ENCODE results near the gene ST6GAL2.
A peak's percentile ranks its signal among the peaks of the same experiment; 100 is the strongest.

Gene ST6GAL2

GRCh38 chr2:106831241-106831640 is 54.7 kb downstream of the ST6GAL2 start:
- TF ChIP-seq CTCF (IDR thresholded peaks at IDR 0.05): no peak
- peak overlapping the region in 1 of 2 donors; percentile 60 for H3K27ac ChIP-seq
- no peak for DNase-seq (ENCODE audit: low spot score)
- no peak overlapping the region for H3K4me3 ChIP-seq

GRCh38 chr2:106830191-106830590 is 55.8 kb downstream of the ST6GAL2 start:
- TF ChIP-seq CTCF (IDR thresholded peaks at IDR 0.05): no peak
- peak overlapping the region in 1 of 2 donors; percentile 60 for H3K27ac ChIP-seq
- no peak overlapping the region for H3K4me3 ChIP-seq
- no peak for DNase-seq (ENCODE audit: low spot score)

DNA sequence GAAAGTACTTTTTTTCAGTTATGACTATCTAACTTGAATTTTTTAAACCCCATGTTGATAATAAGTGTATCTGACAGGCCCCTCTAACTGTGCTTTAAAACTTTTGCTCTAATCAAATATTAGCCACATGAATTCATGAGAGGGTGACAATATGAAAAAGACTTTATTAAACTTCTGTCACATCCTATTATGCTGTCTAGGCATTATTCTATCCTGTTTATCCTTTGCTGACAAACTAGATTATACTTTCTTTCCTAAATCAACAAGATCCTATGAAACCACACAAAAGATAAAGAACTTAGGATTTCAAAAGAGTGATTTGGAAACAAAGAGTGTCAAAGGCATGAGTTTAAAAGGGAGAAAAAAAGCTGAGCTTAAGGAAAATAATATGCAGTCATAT is 57.8 kb downstream of the ST6GAL2 start:
- no peak overlapping the region for H3K4me3 ChIP-seq

DNA sequence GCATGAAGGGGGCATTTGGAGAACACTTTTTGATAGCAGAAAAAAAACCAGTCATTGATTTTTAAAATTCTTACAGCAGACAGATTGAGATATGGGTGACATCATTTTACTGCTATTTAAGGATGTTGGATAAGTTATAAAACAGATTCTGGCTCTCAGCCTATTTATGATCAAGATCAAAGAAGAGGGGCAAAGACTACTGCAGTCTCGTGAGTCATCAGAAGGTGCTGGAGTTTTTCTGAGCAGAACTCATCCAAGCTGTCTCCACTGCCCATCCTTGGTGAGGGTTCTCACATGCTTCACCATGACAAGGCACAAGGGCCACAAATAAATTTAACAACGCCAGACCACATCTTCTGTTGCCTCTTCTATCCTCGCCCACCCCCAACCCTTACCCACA is 58.8 kb downstream of the ST6GAL2 start:
- Histone ChIP-seq H3K27ac (peak overlapping the region; percentile 8 to 73), H3K4me3 (no peak overlapping the region)
- TF ChIP-seq CTCF (IDR thresholded peaks at IDR 0.05): no peak
- no peak for DNase-seq (ENCODE audit: low spot score)

More for the DNA sequence above, 57.8 kb downstream of the ST6GAL2 start:
- peak overlapping the region in 1 of 2 donors; percentile 73 for H3K27ac ChIP-seq
- DNase-seq (ENCODE audit: low spot score): no peak
- TF ChIP-seq CTCF (IDR thresholded peaks at IDR 0.05): no peak

DNA sequence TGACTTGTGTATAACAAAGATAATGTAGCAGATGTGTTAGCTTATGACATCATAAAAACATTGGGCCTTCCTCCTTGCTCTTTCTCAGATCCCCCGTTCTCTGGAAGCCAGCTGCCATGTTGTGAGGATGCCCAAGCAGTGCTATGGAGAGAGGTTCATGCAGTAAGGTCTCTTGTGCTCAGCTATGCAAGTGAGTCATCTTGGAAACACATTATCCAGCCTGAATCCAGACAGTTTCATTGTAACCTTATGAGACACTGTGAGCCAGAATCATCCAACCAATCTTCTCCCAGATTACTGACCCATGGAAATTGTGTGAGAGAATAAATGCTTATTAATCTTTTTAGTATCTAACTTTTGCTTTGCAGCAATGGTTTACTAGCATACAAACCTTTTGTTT is 60.8 kb downstream of the ST6GAL2 start:
- no peak overlapping the region for H3K27ac ChIP-seq
- DNase-seq (ENCODE audit: low spot score): no peak
- no peak overlapping the region for H3K4me3 ChIP-seq
- TF ChIP-seq CTCF (IDR thresholded peaks at IDR 0.05): no peak

DNA sequence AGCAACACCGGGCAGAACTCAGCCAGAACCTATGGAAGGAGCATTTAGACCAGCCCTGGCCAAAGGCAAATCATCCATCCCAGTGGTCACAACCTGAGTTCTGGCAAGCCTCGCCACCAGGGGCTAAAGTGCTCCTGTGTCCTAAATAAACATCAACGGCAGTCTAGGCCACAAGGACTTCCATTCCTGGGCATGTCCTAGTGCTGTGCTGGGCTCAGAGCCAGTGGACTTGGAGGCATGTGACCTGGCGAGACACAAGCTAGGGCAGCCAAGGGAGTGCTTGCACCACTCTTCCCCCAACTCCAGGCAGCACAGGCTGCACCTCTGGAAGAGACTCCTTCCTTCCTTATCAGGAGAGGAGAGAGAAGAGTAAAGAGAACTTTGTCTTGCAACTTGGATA is 69.0 kb downstream of the ST6GAL2 start:
- DNase-seq (ENCODE audit: low spot score): peak; percentile 89
- peak overlapping the region; percentile 69 to 91 for H3K27ac ChIP-seq

More for the DNA sequence above, 69.0 kb downstream of the ST6GAL2 start:
- no peak overlapping the region for H3K4me3 ChIP-seq
- TF ChIP-seq CTCF (IDR thresholded peaks at IDR 0.05): no peak

Measured in coronary artery (tissue), 2 donors.